Kidney epithelial cell (primary cell): ENCODE results near the gene SOCS6. TPM values are rescaled to one million over a fixed set of nuclear protein-coding genes. Genes with fewer than 3 reads are reported as not detected.

ENCODE experiments used
- DNase-seq: peaks from one replicate; pipeline ENCODE4 v3.0.0-alpha.2; 2010; ENCODE audit warnings: low read depth
- H3K27me3 ChIP-seq: 2 replicates; pipeline ENCODE4 v1.6.0; 2011; ENCODE audit warnings: low read length; ENCODE audit not compliant: control insufficient read depth, insufficient read depth
- H3K36me3 ChIP-seq: 2 replicates; pipeline ENCODE4 v1.5.1; 2011; ENCODE audit warnings: low read length; ENCODE audit not compliant: control insufficient read depth, insufficient read depth
- H3K4me3 ChIP-seq: 2 replicates; pipeline ENCODE4 v1.5.1; 2011; ENCODE audit warnings: low read depth, mild to moderate bottlenecking, control low read depth, low read length
- total RNA-seq: library from RNA; depleted of rRNA; stranded (reverse); fragments of >200 nt; gene quantifications from 2 replicates; pipeline ENCODE4 v1.2.3, GENCODE V29; 2015
- TF ChIP-seq, protein P1 (sequence below): IDR thresholded peaks from 2 replicates; pipeline ENCODE4 v1.5.1; 2011; ENCODE audit warnings: mild to moderate bottlenecking, moderate library complexity, low read length, control low read depth, inconsistent platforms; ENCODE audit not compliant: insufficient read depth, poor library complexity, severe bottlenecking

The SOCS6 gene
- total RNA-seq, 1 donor from 2014 or later = 26.0 TPM

DNA sequence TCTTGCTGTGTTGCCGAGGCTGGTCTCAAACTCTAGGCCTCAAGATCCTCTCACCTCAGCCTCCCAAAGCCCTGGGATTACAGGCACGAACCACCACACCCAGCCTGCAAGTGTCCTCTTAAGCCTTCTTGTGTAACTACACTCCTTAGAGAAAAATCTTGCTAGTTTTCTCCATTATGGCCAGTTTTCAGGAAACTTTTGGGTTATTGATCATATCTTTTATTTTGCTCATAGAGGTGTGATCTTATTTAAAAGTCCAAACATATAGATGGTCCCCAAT, 2.4 kb downstream of the SOCS6 start:
- DNase-seq = no peak
- H3K4me3 ChIP-seq = no peak overlapping the region
- TF ChIP-seq, protein P1, sequence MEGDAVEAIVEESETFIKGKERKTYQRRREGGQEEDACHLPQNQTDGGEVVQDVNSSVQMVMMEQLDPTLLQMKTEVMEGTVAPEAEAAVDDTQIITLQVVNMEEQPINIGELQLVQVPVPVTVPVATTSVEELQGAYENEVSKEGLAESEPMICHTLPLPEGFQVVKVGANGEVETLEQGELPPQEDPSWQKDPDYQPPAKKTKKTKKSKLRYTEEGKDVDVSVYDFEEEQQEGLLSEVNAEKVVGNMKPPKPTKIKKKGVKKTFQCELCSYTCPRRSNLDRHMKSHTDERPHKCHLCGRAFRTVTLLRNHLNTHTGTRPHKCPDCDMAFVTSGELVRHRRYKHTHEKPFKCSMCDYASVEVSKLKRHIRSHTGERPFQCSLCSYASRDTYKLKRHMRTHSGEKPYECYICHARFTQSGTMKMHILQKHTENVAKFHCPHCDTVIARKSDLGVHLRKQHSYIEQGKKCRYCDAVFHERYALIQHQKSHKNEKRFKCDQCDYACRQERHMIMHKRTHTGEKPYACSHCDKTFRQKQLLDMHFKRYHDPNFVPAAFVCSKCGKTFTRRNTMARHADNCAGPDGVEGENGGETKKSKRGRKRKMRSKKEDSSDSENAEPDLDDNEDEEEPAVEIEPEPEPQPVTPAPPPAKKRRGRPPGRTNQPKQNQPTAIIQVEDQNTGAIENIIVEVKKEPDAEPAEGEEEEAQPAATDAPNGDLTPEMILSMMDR = no peak

DNA sequence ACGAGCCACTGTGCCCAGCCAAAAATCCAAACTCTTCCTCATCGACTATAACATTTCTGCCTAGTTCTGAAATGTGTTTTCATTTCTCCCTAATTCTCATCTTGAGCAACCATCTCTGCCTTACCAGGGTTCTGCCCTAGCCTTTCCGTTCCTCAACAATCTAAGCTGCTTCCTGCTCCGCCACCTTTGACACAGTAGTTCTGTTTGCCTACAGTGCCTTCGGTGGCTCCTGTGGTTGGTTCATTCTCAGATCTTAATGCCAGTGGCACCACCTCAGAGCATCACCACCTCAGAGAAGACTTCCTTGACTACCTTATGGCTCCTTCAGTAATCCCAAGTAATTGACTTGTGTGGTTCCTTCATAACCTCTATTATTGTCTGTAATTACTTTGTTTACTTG, 3.8 kb downstream of the SOCS6 start:
- no peaks in the 10 kb centered on the region for H3K36me3 ChIP-seq
- H3K4me3 ChIP-seq = no peak overlapping the region
- H3K27me3 ChIP-seq = no peaks in the 10 kb centered on the region
- DNase-seq = no peak
- TF ChIP-seq, protein P1 = no peak

More for the DNA sequence above, 2.4 kb downstream of the SOCS6 start:
- Histone ChIP-seq H3K27me3 (no peaks in the 10 kb centered on the region), H3K36me3 (no peaks in the 10 kb centered on the region)

DNA sequence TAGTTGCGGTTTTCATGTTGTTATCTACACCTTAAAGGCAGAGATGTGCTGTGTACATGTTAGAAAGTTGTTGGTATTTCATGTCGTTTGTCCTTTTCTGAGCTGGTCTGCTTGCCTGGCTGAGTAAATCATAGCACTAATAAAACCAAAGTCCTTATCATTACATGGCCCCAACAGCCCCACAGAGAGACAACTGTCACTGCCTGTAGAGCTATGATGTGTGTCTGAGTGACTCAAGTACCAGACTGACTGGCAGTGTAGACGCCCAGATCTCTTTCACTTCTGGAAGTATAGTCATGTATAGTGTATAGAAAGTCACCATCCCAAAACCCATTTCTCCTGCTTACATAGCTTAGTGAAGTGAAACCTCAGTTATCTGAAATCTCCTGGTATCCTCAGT, 4.3 kb downstream of the SOCS6 start:
- Histone ChIP-seq H3K36me3 (no peaks in the 10 kb centered on the region), H3K4me3 (no peak overlapping the region), H3K27me3 (no peaks in the 10 kb centered on the region)
- no peak for DNase-seq
- TF ChIP-seq, protein P1 = no peak

DNA sequence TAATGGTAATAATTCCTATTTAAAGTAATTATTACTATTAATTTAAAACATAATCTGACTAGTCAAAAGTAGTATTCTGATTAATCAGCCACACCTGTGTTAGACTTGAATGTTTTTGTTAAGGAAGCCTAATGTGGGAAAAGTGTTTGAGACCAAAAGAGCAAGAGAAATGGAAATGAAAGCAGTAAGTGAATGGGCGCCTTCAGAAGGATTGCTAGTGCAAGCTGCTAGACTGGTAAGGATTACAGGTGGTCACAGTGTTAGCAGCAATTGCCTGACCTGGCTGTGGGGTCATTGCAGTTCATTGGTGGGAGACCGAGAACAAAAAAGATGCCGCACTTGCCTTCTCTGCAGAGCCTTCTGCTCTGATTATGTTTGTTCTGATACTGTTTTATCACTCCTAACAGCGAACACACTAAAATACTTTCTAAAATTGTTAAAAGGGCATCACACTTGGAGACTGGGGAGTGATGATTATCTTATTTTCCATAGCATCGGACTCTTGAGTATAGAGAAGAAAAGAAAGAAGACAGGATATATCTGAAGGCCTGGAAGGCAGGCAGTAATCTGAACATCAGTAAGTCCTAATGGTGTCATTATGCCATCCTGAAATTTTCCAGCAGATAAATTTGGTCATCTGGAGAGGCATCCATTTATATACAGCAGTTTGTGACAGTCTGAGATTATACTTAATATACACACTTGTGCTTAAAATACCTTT, 5.8 kb downstream of the SOCS6 start:
- DNase-seq = no peak
- no peaks in the 10 kb centered on the region for H3K27me3 ChIP-seq
- TF ChIP-seq, protein P1 = no peak
- no peaks in the 10 kb centered on the region for H3K36me3 ChIP-seq
- H3K4me3 ChIP-seq = no peak overlapping the region

DNA sequence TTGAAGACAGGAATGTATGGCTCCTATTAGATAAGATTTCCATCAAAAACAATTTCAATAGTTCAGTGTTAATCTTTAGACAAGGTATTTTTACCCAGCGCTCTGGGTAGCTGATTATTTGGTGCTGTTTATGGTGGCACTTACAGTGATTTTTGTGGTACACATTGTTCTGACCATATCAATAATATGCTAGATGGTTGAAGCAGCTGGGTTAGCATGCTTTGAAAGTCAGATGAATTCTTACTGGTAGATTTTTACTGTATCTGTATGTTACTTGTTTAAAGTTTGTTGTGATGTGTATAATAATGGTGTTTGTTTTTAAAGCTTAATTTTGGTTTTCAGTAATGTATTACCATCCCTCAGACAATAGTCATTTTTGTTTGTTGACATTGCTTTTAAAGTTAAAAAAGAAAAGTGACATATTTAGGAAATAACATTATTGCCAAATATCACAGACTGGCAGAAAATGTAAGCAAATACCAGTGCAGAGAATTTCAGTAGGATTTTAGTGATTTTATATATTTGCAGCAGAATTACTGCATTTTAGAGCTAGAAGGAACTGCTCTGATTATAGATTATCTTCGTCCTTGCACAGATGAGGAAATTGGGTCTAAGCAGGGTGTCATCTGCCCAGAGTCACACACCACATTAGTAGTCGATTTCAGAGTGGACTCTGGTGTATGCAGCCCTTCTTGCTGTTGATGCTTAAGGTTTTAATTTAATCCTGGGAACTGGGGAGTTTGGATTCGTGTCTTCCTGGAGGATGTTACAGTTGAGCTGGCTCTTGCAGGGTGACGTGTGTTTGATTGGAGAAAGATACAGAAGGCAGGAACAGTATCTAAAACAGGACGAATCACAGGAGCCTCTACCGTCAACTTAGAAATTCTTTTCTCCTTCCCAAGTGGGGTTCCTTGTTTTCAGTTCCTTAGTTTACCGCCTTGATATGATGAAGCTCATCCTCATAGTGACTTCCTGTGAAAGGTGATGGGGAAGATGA, 6.6 kb downstream of the SOCS6 start:
- TF ChIP-seq, protein P1 = no peak
- DNase-seq = no peak
- no peak overlapping the region for H3K4me3 ChIP-seq
- H3K27me3 ChIP-seq = no peaks in the 10 kb centered on the region
- H3K36me3 ChIP-seq = no peaks in the 10 kb centered on the region
